GM23338 (cell line): Measurements from ENCODE around the gene KIF15. TPM values are rescaled to one million over a fixed set of nuclear protein-coding genes. Genes with fewer than 3 reads are reported as not detected.

Experiments used
- ATAC-seq: fragments of 200-7000 bp; cut with Tn5 transposase; 3 replicates; pipeline ENCODE4 v1.9.1; 2020
- DNase-seq: peaks from one replicate; pipeline ENCODE4 v3.0.0-alpha.2; 2015; ENCODE audit warnings: low spot score
- H2AFZ ChIP-seq: fragments of 200-600 bp; sonication (generic); 2 replicates; pipeline ENCODE4 v1.8.0; 2016; ENCODE audit warnings: antibody characterized with exemption, mild to moderate bottlenecking, moderate library complexity
- H3F3A ChIP-seq: fragments of 200-600 bp; sonication (generic); replicated peaks from 2 replicates; pipeline ENCODE4 v1.8.0; 2017; ENCODE audit warnings: antibody characterized with exemption, mixed run types, low read depth
- H3K27ac ChIP-seq: fragments of 200-600 bp; sonication (generic); 2 replicates; pipeline ENCODE4 v1.6.1; 2016; ENCODE audit warnings: low read depth
- H3K27me3 ChIP-seq: fragments of 200-600 bp; sonication (generic); 2 replicates; pipeline ENCODE4 v1.8.0; 2016; ENCODE audit warnings: mild to moderate bottlenecking, mixed run types, moderate library complexity; ENCODE audit not compliant: insufficient read depth
- H3K36me3 ChIP-seq: fragments of 200-600 bp; sonication (generic); 2 replicates; pipeline ENCODE4 v1.8.0; 2016; ENCODE audit warnings: mild to moderate bottlenecking; ENCODE audit not compliant: insufficient read depth
- H3K4me1 ChIP-seq: fragments of 200-600 bp; sonication (generic); 2 replicates; pipeline ENCODE4 v1.8.0; 2016; ENCODE audit warnings: mild to moderate bottlenecking, moderate library complexity; ENCODE audit not compliant: insufficient read depth
- H3K4me2 ChIP-seq: fragments of 200-600 bp; sonication (generic); 2 replicates; pipeline ENCODE4 v1.7.1; 2017; ENCODE audit warnings: mixed run types
- H3K4me3 ChIP-seq: fragments of 200-600 bp; sonication (generic); 2 replicates; pipeline ENCODE4 v1.6.1; 2016; ENCODE audit warnings: mixed run types
- H3K79me2 ChIP-seq: fragments of 200-600 bp; sonication (generic); replicated peaks from 2 replicates; pipeline ENCODE4 v1.8.0; 2017; ENCODE audit warnings: mild to moderate bottlenecking; ENCODE audit not compliant: insufficient read depth
- H3K9me2 ChIP-seq: fragments of 200-600 bp; sonication (generic); 2 replicates; pipeline ENCODE4 v1.8.0; 2017; ENCODE audit not compliant: insufficient read depth
- H4K20me1 ChIP-seq: fragments of 200-600 bp; sonication (generic); replicated peaks from 2 replicates; pipeline ENCODE4 v1.8.0; 2017; ENCODE audit warnings: mild to moderate bottlenecking; ENCODE audit not compliant: insufficient read depth
- H3K27ac Mint-ChIP-seq: 2 replicates; pipeline ENCODE4 v1.8.0; 2020; ENCODE audit warnings: inconsistent platforms, mild to moderate bottlenecking, moderate library complexity, mixed read lengths
- H3K27me3 Mint-ChIP-seq: 3 replicates; pipeline ENCODE4 v1.8.0; 2022; ENCODE audit warnings: low read depth, mild to moderate bottlenecking, moderate library complexity, mixed read lengths, inconsistent platforms; ENCODE audit not compliant: insufficient read depth, poor library complexity
- H3K36me3 Mint-ChIP-seq: 3 replicates; pipeline ENCODE4 v1.8.0; 2021; ENCODE audit warnings: low read depth, mild to moderate bottlenecking, inconsistent platforms, moderate library complexity, mixed read lengths
- H3K4me1 Mint-ChIP-seq: 3 replicates; pipeline ENCODE4 v1.8.0; 2020; ENCODE audit warnings: mild to moderate bottlenecking, inconsistent platforms, mixed read lengths
- H3K4me3 Mint-ChIP-seq: 3 replicates; pipeline ENCODE4 v1.8.0; 2021; ENCODE audit warnings: moderate library complexity, mild to moderate bottlenecking, inconsistent platforms, mixed read lengths
- H3K9me3 Mint-ChIP-seq: 3 replicates; pipeline ENCODE4 v1.8.0; 2020; ENCODE audit warnings: moderate library complexity, mild to moderate bottlenecking, inconsistent platforms, mixed read lengths
- CREB1 ChIP-seq: fragments of 250-450 bp; sonication (Bioruptor Pico); IDR thresholded peaks from 2 replicates; pipeline ENCODE4 v1.5.0; 2020; ENCODE audit warnings: low read depth, mild to moderate bottlenecking, moderate library complexity
- EZH2 ChIP-seq: fragments of 200-600 bp; sonication (generic); IDR thresholded peaks from one replicate; pipeline ENCODE4 v1.8.0; 2017; ENCODE audit warnings: antibody characterized with exemption, mild to moderate bottlenecking, low read depth; ENCODE audit not compliant: unreplicated experiment
- NANOG ChIP-seq: IDR thresholded peaks from 2 replicates; pipeline ENCODE4 v1.6.1; 2016; ENCODE audit warnings: antibody characterized with exemption, borderline replicate concordance
- POLR2AphosphoS5 ChIP-seq: IDR thresholded peaks from 2 replicates; pipeline ENCODE4 v1.6.1; 2016; ENCODE audit warnings: antibody characterized with exemption, low read depth
- REST ChIP-seq: IDR thresholded peaks from one replicate; pipeline ENCODE4 v1.6.1; 2018; ENCODE audit warnings: antibody characterized with exemption; ENCODE audit not compliant: unreplicated experiment
- STAT1 ChIP-seq: IDR thresholded peaks from one replicate; pipeline ENCODE4 v1.6.1; 2016; ENCODE audit warnings: antibody characterized with exemption; ENCODE audit not compliant: unreplicated experiment
- ZNF331 ChIP-seq: fragments of 250-450 bp; sonication (Bioruptor Pico); IDR thresholded peaks from 2 replicates; pipeline ENCODE4 v1.5.0; 2020; ENCODE audit warnings: low read depth, mild to moderate bottlenecking, moderate library complexity
- polyA plus RNA-seq: library from polyadenylated mRNA; unstranded; fragments of >200 nt; fragmentation: Nextera tagmentation; extraction: Ambion mirVana; gene quantifications from 2 replicates; pipeline ENCODE4 v1.2.1, GENCODE V29; 2016
- total RNA-seq: library from RNA; depleted of rRNA; stranded (reverse); fragments of >200 nt; shearing (Covaris generic); gene quantifications from 2 replicates; pipeline ENCODE4 v1.2.3, GENCODE V29; 2014
- TF ChIP-seq, protein P1 (sequence below), 2 experiments: fragments of 200-600 bp in 1 of 2; sonication (generic) in 1 of 2; conservative IDR thresholded peaks; 2 replicates each; pipeline versions ENCODE4 v1.5.1 to v1.6.1; 2016 to 2017; ENCODE audit warnings: antibody characterized with exemption in 2 of 2, low read depth in 2 of 2, mild to moderate bottlenecking in 2 of 2, moderate library complexity in 1 of 2

Gene KIF15
- total and polyA plus RNA-seq, 2 experiments from 2014 or later, result 21.2 to 25.8 TPM

DNA sequence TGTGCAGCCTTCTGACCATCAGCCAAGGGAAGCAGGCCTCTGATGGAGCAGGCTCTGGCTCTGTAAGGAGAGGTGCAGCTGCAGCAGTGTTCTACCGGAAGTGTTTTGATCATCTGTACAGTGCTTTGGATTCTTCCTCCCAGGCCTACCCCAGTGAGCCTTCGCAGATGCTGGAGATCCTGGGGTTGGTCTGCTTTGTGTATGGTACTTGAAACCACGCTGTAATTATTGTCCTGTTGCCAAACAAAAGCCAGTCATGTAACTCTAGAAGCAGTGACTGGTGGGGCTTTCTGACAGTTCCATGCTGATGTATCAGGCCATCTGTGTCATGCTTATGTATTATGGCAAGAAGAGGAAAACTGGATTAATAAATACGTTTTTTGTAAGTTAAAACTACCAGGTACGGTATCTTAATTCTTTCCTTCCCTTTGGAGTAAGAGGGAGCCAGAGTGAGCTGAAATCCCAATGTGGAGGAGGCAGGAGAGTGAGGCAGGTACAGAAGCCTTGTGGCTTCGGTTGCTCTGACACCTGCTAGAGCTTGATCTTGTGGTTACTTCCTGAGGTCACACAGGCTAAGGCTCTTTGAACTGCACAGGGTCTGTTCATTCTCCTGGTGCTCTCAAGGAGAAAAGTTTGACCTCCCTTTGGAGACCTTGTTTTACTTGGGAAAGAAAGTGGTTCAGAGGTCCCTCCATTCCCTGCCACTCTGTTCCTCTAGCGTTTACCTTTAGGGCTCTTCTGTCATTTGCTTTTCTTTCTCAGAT is 103.9 kb downstream of the KIF15 start:
- TF ChIP-seq REST (no peak), POLR2AphosphoS5 (no peak), EZH2 (no peak), ZNF331 (CRISPR knock-in tag) (no peak), CREB1 (no peak), STAT1 (no peak)
- no peak for ATAC-seq
- peaks cover 6% of the 10 kb centered on the region; the same call in 2 of the 3 replicates for H3K4me1 Mint-ChIP-seq

GRCh38 chr3:44867421-44868111 is 106.0 kb downstream of the KIF15 start:
- Mint-ChIP-seq H3K4me3 (no peak overlapping the region), H3K4me1 (peaks cover 6% of the 10 kb centered on the region; the same call in 2 of the 3 replicates), H3K36me3 (peaks cover 31% of the 10 kb centered on the region), H3K27me3 (peaks cover 17% of the 10 kb centered on the region), H3K9me3 (no peaks in the 10 kb centered on the region), H3K27ac (no peak overlapping the region)
- ATAC-seq (no peak), DNase-seq (no peak)
- Histone ChIP-seq H3K27me3 (no peaks in the 10 kb centered on the region), H4K20me1 (no peaks in the 10 kb centered on the region; the same call in 1 of the 2 replicates), H3K4me3 (no peak overlapping the region), H3K9me2 (no peaks in the 10 kb centered on the region), H3K4me1 (peaks cover 5% of the 10 kb centered on the region; the same call in 1 of the 2 replicates), H3K27ac (no peak overlapping the region), H3K36me3 (no peaks in the 10 kb centered on the region), H3K4me2 (no peak overlapping the region), H3K79me2 (no peaks in the 10 kb centered on the region; the same call in 1 of the 2 replicates), H3F3A (peaks cover 3% of the 10 kb centered on the region; the same call in 1 of the 2 replicates), H2AFZ (no peak overlapping the region)
- TF ChIP-seq NANOG, result no peak
- TF ChIP-seq, protein P1, sequence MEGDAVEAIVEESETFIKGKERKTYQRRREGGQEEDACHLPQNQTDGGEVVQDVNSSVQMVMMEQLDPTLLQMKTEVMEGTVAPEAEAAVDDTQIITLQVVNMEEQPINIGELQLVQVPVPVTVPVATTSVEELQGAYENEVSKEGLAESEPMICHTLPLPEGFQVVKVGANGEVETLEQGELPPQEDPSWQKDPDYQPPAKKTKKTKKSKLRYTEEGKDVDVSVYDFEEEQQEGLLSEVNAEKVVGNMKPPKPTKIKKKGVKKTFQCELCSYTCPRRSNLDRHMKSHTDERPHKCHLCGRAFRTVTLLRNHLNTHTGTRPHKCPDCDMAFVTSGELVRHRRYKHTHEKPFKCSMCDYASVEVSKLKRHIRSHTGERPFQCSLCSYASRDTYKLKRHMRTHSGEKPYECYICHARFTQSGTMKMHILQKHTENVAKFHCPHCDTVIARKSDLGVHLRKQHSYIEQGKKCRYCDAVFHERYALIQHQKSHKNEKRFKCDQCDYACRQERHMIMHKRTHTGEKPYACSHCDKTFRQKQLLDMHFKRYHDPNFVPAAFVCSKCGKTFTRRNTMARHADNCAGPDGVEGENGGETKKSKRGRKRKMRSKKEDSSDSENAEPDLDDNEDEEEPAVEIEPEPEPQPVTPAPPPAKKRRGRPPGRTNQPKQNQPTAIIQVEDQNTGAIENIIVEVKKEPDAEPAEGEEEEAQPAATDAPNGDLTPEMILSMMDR (conservative IDR thresholded peaks at IDR 0.05; ENCODE audit: low read depth in 2 of 2), result no peak

More for the DNA sequence above, 103.9 kb downstream of the KIF15 start:
- Histone ChIP-seq H3K4me2 (no peak overlapping the region), H3F3A (peaks cover 7% of the 10 kb centered on the region; the same call in 1 of the 2 replicates), H2AFZ (no peak overlapping the region), H3K36me3 (no peaks in the 10 kb centered on the region), H4K20me1 (no peaks in the 10 kb centered on the region; the same call in 1 of the 2 replicates), H3K9me2 (no peaks in the 10 kb centered on the region), H3K27me3 (no peaks in the 10 kb centered on the region), H3K79me2 (no peaks in the 10 kb centered on the region; the same call in 1 of the 2 replicates), H3K27ac (no peak overlapping the region), H3K4me1 (peaks cover 8% of the 10 kb centered on the region; the same call in 1 of the 2 replicates), H3K4me3 (no peak overlapping the region)
- H3K36me3 Mint-ChIP-seq, result peaks cover 36% of the 10 kb centered on the region
- DNase-seq, result no peak
- no peak overlapping the region for H3K27ac Mint-ChIP-seq
- peaks cover 19% of the 10 kb centered on the region for H3K27me3 Mint-ChIP-seq
- H3K9me3 Mint-ChIP-seq, result no peaks in the 10 kb centered on the region
- no peak overlapping the region for H3K4me3 Mint-ChIP-seq
